ENCODE measurements around the gene FHIP2A. TPM values are rescaled to one million over a fixed set of nuclear protein-coding genes. Genes with fewer than 3 reads are reported as not detected.

The FHIP2A gene
- total RNA-seq, 4 donors from 2014 or later, result 22.2 to 35.7 (median 30.1) TPM

DNA sequence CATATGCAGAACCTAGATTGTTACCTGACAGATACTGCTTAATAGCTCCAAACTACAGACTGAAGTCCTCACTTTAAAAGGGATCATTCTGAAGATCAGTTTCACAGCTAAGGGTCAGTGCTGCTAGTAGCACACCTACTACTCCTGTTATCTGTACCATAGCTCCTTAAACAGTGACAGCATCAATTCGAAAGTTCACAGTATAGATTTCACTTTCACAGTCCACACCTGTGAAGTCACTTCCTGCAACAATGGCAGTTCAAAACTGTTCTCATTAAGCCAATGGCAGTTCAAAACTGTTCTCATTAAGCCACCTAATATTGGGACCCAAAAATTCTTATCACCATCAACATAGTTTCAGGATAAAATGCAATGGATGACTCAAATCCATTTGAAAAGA lies 10.7 kb upstream of the FHIP2A start:
- no peak for ATAC-seq
- intact Hi-C loops (cut with DNase I; ENCODE audit: low total_unique reads), result no loop called here
- in situ Hi-C loops (cut with MboI; ENCODE audit: low sequenced_read_pairs in 4 of 4), result loop anchor here in 1 of 4 donors (25.0 kb wide), 1 partner anchor 499 kb away; no protein-coding TSS in a partner anchor

DNA sequence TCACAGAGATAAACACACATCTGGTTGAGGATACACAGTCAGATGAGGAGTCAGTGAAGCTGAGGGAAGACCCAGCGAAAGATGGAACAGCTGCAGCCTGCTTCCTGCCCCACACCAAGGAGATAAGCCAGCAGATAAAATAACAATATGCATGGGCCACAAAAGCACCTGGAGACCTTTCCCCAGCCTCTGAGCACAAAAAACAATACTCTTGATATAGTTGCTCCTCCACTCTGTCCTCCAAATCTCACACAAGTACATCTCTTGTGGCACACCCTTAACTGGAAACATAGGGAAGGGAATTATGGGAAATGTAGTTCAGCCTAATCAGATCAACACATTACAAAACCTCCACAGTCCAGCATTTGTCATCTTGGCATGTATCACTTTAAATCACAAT lies 9.7 kb upstream of the FHIP2A start:
- TF ChIP-seq POLR2A (IDR thresholded peaks at IDR 0.05), result no peak
- TF ChIP-seq, protein P1, sequence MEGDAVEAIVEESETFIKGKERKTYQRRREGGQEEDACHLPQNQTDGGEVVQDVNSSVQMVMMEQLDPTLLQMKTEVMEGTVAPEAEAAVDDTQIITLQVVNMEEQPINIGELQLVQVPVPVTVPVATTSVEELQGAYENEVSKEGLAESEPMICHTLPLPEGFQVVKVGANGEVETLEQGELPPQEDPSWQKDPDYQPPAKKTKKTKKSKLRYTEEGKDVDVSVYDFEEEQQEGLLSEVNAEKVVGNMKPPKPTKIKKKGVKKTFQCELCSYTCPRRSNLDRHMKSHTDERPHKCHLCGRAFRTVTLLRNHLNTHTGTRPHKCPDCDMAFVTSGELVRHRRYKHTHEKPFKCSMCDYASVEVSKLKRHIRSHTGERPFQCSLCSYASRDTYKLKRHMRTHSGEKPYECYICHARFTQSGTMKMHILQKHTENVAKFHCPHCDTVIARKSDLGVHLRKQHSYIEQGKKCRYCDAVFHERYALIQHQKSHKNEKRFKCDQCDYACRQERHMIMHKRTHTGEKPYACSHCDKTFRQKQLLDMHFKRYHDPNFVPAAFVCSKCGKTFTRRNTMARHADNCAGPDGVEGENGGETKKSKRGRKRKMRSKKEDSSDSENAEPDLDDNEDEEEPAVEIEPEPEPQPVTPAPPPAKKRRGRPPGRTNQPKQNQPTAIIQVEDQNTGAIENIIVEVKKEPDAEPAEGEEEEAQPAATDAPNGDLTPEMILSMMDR (IDR thresholded peaks at IDR 0.05 in 4 of 5, conservative IDR thresholded peaks at IDR 0.05 in 1 of 5), result no peak
- DNase-seq (no peak), ATAC-seq (no peak)
- Histone ChIP-seq H3K27me3 (no peaks in the 10 kb centered on the region), H3K4me3 (no peak overlapping the region), H3K36me3 (no peaks in the 10 kb centered on the region), H3K9me3 (no peaks in the 10 kb centered on the region), H3K27ac (no peak overlapping the region), H3K4me1 (no peaks in the 10 kb centered on the region)
- intact Hi-C loops (cut with DNase I; ENCODE audit: low total_unique reads) (no loop called here), in situ Hi-C loops (cut with MboI; ENCODE audit: low sequenced_read_pairs in 4 of 4) (loop anchor here in 1 of 4 donors (25.0 kb wide), 1 partner anchor 500 kb away; no protein-coding TSS in a partner anchor)

More for the DNA sequence above, 10.7 kb upstream of the FHIP2A start:
- H3K4me1 ChIP-seq, result no peaks in the 10 kb centered on the region
- DNase-seq, result no peak
- no peak overlapping the region for H3K4me3 ChIP-seq
- H3K27me3 ChIP-seq, result no peaks in the 10 kb centered on the region
- no peaks in the 10 kb centered on the region for H3K9me3 ChIP-seq
- no peaks in the 10 kb centered on the region for H3K36me3 ChIP-seq
- H3K27ac ChIP-seq, result no peak overlapping the region
- no peak for TF ChIP-seq POLR2A (IDR thresholded peaks at IDR 0.05)
- TF ChIP-seq, protein P1 (IDR thresholded peaks at IDR 0.05 in 4 of 5, conservative IDR thresholded peaks at IDR 0.05 in 1 of 5), result no peak

DNA sequence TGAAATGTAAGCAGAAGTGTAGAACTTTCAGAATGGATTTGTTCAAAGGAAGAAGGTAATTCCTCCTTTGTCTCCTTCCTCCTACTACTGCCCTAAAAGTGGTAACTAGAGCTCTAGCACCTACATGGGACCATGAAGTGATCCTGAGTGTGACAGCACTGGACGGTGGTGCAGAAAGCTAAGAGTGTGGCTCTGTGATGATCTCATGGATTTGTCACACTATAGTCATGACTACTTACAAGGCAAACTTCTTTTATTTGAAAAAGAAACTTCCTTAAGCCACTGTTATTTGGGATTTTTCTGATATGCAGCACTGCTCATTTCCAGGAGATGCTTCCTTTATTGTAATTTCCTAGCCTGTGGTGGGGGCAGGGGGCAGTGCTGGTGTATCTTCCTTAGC lies 5.8 kb upstream of the FHIP2A start:
- no peaks in the 10 kb centered on the region for H3K27me3 ChIP-seq
- no peak for TF ChIP-seq POLR2A (IDR thresholded peaks at IDR 0.05)
- TF ChIP-seq, protein P1 (IDR thresholded peaks at IDR 0.05 in 4 of 5, conservative IDR thresholded peaks at IDR 0.05 in 1 of 5), result no peak
- no peaks in the 10 kb centered on the region for H3K4me1 ChIP-seq
- H3K9me3 ChIP-seq, result no peaks in the 10 kb centered on the region
- no peak overlapping the region for H3K27ac ChIP-seq
- no peaks in the 10 kb centered on the region for H3K36me3 ChIP-seq
- ATAC-seq, result no peak
- DNase-seq, result no peak
- in situ Hi-C loops (cut with MboI; ENCODE audit: low sequenced_read_pairs in 4 of 4) (loop anchor here in 1 of 4 donors (25.0 kb wide), 1 partner anchor 503 kb away; no protein-coding TSS in a partner anchor), intact Hi-C loops (cut with DNase I; ENCODE audit: low total_unique reads) (no loop called here)
- H3K4me3 ChIP-seq, result no peak overlapping the region

DNA sequence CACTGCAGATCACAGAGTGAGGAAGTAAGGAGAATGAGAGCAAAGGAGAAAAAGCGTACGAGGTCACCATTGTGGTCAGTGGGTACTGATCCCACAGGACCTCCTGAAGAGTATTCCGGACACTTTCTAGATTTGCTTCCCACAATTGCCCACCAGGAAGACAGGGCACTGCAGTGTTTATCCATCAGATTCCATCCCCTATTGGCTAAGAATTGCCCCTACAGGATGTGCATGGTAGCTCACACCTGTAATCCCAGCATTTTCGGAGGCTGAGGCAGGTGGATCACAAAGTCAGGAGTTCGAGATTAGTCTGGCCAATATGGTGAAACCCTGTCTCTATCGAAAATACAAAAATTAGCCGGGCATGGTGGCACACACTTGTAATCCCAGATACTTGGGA lies 5.3 kb upstream of the FHIP2A start:
- intact Hi-C loops (cut with DNase I; ENCODE audit: low total_unique reads), result no loop called here
- Histone ChIP-seq H3K27me3 (no peaks in the 10 kb centered on the region), H3K9me3 (no peaks in the 10 kb centered on the region), H3K4me3 (no peak overlapping the region), H3K36me3 (no peaks in the 10 kb centered on the region), H3K27ac (no peak overlapping the region), H3K4me1 (no peaks in the 10 kb centered on the region)
- TF ChIP-seq, protein P1 (IDR thresholded peaks at IDR 0.05 in 4 of 5, conservative IDR thresholded peaks at IDR 0.05 in 1 of 5), result no peak
- TF ChIP-seq POLR2A (IDR thresholded peaks at IDR 0.05), result no peak
- ATAC-seq (no peak), DNase-seq (no peak)
- in situ Hi-C loops (cut with MboI; ENCODE audit: low sequenced_read_pairs in 4 of 4), result loop anchor here in 1 of 4 donors (25.0 kb wide), 1 partner anchor 504 kb away; no protein-coding TSS in a partner anchor

DNA sequence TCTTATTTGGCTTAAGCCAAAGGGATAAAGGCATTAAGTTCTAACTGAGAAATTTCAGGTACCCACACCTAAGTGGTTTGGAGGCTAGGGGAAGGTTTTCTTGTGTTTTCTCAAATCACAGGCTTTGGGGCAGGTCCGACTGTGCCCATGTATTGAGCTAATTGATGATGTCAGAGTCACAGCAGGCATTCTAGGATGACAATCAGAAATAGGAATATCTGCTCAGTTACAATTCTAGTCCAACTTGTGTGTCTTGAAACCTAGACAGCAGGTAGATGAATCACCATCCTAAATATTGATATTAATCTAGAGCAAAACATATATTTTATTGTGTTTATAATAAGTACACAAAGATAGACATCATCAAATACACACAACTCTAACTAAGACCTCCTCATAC lies 2.3 kb upstream of the FHIP2A start:
- H3K27me3 ChIP-seq, result no peaks in the 10 kb centered on the region
- in situ Hi-C loops (cut with MboI; ENCODE audit: low sequenced_read_pairs in 4 of 4), result loop anchor here in 1 of 4 donors (25.0 kb wide), 1 partner anchor 507 kb away; no protein-coding TSS in a partner anchor
- H3K4me3 ChIP-seq, result no peak overlapping the region
- H3K27ac ChIP-seq, result no peak overlapping the region
- H3K36me3 ChIP-seq, result no peaks in the 10 kb centered on the region
- intact Hi-C loops (cut with DNase I; ENCODE audit: low total_unique reads), result no loop called here
- DNase-seq, result no peak
- no peak for ATAC-seq
- H3K9me3 ChIP-seq, result no peaks in the 10 kb centered on the region
- TF ChIP-seq, protein P1 (IDR thresholded peaks at IDR 0.05 in 4 of 5, conservative IDR thresholded peaks at IDR 0.05 in 1 of 5), result no peak
- no peak for TF ChIP-seq POLR2A (IDR thresholded peaks at IDR 0.05)
- peaks cover 6 to 9% of the 10 kb centered on the region in 2 donors for H3K4me1 ChIP-seq
